GM18519 (cell line): ENCODE results near the gene STIMATE.

Source experiments
- ATAC-seq: cut with Tn5 transposase; IDR thresholded peaks from one replicate; pipeline ENCODE4 v1.9.1; 2021; ENCODE audit warnings: mild to moderate bottlenecking, moderate library complexity; ENCODE audit not compliant: unreplicated experiment, low FRiP score

Gene STIMATE

DNA sequence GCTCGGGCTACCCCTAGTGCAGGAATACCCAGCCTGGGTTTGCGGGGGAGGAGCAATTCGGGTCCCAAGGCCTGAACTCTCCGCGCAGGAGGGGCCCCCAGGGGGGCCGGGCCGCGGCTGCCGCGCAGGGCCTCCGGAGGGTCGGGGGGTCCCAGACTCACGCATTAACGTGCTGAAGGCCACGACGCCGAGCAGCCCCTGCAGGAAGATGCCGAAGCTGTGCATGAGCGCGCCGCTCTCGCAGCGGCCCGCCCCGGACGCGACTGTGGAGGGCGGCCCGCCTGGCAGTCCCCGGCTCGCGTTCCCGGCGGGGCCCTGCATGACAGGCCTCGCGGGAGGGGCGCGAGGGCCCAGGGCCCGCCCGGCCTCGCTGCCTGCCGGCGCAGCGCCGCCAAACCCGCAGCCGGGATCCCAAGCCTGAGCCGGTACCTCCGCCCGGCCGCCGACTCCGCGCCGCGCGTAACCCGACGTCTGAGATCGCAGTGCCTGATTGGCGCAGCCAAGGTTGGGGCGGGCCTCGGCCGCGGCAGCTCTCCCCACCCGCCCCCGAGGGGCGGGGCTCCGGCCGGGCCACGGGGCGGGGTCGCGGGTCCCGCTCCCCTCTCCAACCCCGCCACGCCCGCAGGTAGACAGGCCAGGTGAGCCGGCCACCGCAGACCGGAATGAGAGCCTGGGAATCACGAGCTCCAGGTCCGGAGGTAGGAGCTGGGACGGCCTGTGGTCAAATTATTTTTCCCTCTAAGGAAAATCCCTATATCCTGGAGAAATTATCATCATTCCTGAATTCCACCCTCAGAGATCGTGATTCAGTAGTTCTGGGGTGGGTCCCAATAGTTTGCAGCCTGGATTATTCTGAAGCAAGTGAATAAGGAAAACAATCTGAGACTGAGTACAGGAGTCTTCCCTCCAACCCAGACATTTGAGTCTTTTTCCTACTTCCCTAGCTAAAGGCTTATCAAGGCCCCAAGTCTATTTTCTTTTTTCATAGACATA is at the start of gene STIMATE:
Gene STIMATE (minus strand): TSS at position 419 of the 993 bp plus-strand sequence. CDS start 98 bp downstream, at position 321.
- peak; percentile 88 for ATAC-seq

DNA sequence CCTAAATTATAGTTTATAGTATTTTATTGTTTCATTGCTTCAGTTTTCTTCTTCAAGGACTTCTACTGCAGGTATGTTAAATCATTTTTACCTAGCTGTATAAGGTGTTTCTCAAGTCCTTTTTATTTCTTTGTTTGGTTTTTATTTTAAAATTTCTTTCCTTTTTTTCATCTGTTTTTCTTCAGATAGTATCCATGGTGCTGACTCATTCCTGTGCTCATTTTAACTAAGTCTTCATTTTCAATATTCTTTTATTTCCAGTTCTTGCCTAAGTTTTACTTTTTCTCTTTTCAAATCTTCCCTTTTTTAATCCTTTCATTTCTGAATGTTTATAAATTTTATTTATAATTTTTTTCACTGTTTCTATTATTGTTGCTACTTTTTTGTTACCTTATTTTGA is 42.3 kb upstream of the STIMATE start:
- no peak for ATAC-seq

DNA sequence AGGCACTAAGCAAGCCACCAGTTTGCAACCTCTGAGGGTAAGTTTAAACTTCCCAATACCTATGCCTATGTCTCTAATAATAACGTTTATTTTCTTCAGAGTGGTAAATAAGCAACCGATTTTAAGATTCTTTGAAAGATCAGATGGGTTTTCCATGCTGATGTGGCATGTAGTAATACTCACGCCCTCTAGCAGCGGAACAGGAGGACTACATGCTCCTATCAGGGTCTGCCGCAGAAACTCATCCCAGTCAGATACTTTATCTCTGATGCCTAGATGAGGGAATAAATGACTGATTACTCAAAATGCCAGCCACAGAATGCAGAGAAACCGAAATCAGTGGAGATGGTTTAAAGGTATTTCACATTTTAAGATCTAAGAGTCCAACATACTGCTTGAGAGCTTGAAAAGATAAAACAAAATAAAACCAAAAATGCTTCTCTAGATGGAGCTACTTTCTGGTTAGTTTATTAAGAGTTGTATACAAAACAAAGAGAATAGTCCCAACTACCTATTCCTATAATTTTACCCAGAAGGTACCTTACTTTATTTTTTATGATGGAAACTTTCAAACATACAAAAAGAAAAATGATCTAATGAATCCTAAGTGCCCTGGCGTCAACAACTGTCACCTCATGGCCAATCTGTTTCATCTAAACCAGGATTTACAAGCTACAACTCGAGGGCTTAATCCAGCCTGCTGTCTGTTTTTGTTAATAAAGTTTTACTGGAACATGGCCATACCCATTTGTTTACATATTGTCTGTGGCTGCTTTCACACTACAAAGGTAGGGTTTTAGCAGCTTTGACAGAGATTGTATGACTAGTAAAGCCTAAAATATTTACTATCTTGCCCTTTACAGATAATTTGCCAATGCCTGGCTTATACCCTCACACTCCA is 37.5 kb upstream of the STIMATE start:
- no peak for ATAC-seq

DNA sequence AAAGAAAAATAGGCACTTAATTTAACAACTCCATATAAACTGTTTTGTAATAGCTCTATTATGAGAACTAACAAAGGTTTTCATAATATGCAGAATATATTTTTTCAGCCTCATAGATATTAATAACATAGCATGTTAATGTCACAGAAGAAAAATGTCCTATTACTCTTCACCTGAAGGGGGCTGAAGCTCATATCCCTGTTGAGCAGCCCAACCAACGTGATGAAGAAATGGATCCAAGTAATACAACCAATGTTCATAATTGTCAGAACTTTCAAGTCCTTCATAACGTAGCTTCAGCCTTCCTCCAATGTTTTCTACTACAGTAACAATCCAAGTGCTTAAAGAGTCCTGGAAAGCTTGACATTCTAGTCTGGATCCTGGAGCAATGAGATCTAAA is 34.5 kb upstream of the STIMATE start:
- ATAC-seq, result no peak

DNA sequence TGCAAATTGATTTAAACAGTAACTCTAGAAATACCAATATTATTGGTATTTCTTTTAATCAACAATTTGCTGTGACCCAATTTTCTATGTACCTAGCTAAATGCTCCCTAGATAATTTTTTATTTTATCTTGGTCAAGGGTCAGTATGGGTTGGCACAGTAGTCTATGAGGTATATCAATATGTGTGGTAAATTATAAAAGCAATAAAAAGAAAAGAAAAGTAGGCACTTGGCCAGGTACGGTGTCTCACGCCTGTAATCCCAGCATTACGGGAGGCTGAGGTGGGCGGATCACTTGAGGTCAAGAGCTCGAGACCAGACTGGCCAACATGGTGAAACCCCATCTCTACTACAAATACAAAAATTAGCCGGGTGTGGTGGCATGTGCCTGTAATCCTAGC is 34.0 kb upstream of the STIMATE start:
- no peak for ATAC-seq

DNA sequence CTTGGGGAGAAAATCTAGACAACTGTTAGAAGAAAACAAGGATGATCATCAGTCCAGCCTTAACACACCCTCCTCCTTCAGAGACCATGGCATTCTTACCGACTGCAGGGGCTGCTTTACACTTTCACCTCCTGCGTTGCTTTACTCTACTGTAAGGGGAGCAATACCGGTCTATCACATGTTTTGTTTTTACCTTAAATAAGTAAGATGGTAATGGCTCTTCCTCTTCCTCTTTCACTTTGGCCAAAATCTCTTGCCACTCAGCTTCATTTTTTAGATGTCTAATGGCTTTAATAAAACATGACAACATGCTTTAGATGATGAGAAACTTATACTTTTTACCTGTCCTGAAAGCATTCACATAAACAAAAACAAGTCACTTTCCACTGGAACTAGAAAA is 33.4 kb upstream of the STIMATE start:
- no peak for ATAC-seq

DNA sequence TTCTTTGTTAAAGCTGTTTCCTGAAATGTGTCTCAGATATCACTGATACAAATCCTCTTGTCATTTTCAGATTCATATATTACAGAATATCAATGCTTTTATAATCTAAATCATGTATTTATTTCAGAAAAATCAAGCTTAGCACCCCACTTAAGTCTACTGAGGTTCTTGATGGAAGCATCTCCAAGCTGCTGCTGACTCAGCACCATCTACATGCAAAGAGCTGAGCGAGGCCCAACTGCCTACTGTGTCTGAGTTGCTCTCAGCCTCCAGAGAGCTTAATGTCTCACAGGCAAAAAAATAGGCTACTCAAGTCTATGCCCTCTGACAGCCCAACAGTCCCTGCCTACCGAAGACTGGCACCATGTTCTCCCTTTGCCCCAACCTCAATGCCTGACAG is 29.2 kb upstream of the STIMATE start:
- no peak for ATAC-seq

DNA sequence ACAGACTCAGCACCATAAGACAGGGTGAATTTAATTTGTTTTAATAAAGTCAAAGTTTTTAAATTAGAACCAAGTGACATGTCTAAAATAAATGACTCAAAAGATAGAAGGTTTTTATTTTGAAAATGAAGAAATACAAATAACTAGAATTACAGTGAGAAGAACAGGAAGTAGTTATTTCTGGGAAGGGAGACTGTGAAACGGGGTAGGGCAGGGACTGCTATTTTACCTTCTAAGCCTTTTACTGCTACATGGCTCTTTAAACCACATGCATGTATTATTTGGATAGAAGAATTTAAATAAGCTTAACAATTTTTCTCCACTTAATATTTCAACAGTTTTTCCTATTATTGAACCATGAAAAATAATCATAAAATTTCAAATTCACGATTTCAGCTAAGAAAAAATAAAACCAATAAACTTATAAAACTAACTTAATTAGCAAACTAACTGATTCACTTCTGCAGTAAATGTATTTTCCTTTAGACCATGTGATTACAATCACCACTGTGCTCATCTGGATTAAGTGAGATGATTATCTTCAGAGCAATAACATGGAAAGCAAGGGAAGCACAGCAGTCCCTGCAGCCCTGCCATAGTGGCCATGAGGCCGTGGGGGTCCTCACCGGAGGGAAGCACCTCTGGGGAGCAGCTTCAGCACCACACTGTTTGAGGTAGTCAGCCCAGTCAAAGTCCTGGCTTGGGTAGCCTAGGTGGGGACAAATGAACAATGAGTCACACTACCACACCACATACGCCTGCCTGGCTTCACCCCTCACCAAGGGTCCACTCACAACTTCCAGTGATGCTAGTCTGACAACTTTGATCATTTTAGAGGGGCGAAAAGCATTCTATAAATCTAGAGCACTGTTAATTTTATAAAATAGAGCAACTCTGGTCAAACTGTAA is 28.3 kb upstream of the STIMATE start:
- ATAC-seq, result no peak

DNA sequence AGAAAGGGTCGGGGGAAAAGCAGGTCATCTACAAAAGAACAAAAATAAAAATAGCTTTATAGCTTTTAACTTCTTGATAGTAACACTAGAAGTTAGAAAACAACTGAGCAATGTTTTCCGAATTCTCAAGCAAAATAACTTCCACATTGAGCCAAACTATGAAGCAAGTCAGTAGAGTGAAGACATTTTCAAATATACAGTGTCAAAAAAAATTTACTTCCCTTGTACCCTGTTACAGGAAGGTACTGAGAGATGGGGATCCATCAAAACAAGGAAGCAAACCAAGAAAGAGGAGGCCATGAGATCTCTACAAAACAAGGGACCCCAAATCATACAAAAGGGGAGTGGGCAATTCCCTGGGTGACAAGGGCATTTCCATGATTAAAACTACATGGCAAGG is 26.6 kb upstream of the STIMATE start:
- ATAC-seq, result no peak

DNA sequence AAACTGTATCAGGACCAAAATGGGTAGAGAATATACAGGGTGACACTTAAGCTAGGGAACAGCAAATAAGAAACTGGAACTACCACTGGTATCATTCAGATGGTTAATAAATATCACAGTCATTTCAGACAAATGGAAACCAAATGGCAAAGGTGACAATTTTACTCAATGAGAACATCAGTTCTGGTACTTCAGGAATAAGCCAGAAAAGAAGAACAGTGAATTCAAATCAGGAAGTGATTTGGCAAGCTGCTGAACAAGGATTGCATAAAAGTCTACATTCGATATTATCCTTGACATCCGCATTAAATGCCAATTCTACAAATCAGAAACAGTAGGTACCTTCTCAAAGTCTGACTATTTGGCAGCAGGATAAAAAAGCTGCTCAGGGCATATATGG is 23.5 kb upstream of the STIMATE start:
- ATAC-seq, result no peak

DNA sequence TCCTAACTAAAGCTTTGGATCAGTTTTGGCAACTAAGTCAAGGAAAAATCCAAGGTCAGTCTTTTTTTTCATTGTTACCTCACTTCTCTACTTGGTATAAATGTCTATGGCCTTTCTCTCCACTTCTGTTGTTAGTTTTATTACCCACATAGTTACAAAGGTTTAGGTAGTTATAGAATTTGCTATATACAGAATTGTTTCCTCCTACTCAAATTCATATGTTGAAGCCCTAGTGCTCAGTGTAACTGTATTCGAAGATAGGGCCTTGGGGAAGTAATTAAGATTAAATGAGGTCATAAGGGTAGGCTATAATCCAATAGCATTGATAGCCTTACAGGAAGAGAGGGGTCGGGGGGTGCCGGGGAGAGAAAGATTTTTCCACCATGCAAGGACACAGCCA is 19.7 kb upstream of the STIMATE start:
- ATAC-seq, result no peak

DNA sequence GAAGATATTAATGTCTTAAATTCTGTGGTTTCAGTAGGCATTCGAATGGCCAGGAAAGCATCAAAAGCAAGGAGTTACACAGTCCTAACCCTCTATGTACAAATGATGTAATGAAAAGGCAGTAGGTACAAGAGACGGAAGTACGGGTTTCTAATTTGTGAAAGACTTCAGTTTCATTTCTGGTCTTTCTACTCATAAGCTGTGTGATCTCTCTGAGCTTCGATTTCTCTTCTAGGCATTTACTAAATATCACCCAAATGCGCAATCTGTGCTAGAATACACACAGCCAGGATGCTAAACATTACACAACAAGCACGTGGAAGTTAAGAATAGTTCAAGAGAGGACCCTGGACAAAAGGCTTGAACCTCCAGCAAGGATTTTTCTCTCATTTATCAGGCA is 17.9 kb upstream of the STIMATE start:
- ATAC-seq, result no peak

DNA sequence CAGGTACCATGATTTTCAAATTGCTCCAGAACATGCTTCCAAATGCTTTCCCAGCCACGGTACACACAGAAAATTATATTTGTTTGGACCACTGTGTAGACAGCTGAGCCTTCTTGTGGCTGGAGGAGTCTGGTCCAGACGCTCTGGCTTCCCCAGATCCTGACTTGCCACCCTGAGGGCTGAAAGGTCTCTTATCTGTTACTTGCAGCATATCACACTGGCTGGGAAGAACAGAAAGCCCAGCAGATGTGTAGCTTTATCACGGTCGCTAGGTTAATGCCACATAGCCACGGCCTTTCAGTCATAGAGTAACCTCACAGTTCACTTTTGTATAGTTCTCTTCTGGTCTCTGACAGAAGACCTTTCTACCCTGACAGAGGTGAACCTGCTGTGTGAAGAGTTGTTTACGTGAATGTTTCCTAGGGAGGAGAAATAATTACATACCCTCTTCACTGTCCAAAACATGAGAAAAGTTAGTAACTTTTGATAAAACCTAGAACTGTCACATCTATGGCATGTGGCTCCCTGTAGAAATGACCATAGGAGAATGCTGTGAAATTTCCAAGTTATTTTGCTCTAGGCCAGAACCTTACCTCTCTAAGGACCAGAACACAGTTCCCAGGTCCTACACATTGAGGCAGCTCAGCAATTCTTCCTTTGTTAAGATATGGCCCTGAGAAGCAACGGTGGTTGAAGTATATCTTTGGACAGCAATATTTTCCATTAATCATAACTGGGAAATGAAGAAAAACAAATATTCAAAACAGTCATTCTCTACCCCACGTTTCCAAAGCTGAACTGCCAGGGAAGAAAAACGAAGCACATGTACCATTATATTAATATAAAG is 15.8 kb upstream of the STIMATE start:
- no peak for ATAC-seq

DNA sequence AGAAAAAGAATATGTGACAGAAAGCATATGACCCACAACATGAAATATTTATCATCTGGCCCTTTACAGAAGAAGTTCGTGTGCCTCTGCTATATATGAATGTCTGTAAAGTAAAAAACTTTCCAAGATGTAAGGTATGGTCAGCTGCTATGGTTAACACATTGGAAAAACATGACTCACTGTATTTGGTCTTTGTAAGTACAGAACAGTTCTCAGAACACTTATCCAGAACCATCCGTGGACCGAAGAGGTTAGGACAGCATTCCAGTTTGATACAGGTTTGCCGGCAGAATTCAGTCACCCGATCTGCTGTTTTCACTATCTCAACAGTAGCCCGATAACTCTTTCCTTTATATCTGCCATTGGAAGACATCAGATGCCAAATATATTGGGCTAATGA is 13.5 kb upstream of the STIMATE start:
- ATAC-seq, result no peak

DNA sequence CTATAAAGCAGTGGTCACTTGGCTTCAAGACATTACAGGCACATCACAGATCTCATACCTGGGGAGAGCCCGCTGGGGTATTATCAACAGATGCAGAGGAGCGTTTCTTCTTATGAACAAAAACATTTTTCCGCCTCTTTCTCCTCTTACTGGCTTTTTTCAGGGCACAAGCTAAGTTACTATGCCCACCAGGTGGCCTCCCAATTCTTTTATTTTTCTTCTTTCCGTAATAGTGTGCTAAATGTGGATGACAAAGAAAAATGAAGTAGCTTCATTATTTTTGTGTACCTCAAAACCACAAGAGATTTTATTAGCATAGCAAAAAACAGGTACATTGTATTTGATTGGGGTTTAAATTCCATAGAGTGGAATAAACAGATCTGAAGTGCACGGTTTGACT is 10.1 kb upstream of the STIMATE start:
- no peak for ATAC-seq

DNA sequence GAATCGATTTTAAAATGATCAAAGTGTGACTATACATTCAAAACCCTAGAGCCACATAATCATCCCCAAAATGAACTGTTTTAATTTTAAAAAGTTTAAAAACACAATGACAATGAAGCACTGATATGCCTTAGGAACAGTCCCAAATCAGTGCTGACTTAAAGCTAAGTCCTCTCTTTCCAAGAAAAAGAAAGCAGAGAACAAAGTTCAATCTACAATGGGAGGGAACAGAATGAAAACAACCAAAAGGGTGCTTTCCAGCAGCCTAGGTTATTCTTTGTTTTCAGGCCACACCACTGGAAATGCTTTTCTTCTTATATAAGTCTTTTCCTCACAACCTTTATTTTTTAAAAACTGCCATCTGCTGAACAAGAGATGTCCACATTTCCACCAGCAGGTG is 7.2 kb upstream of the STIMATE start:
- no peak for ATAC-seq

DNA sequence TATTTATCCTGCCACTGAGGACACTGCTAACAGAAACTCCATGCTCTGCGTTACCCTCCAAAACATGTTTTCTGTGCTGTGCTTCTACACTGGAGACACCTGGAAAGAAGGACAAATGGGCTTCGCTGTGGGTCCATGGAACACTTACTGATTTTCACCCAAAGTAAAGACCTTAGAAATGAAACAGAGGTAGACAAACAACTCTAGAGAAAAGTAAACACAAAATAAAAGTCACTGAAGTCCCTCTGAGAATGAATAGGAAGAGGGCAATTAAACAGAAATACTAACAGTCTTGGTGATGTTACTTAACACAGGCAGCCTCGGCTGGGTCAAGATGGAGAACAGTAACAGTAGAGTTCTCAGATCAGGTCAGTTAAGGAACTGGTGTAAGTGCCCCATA is 6.7 kb upstream of the STIMATE start:
- no peak for ATAC-seq

DNA sequence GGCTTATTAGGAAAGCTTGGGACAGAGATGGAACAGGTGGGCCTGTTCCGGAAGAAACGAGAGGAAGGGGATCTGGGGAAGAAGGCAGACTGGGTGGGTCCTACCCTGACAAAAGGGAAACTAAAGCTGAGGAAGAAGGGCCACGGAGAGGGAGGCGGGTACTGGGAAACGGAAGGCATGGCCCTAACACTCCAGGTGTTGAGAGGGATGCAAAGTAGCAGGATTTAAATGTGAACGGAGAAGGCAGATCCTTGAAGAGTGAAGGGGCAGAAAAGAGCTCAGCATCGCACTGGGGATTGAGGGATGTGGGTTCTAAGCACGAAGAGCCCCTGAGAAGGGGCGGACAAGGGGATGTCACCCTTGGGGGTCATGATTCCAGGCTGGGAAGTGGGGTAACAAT is 735 bp downstream of the STIMATE start:
- ATAC-seq, result no peak

DNA sequence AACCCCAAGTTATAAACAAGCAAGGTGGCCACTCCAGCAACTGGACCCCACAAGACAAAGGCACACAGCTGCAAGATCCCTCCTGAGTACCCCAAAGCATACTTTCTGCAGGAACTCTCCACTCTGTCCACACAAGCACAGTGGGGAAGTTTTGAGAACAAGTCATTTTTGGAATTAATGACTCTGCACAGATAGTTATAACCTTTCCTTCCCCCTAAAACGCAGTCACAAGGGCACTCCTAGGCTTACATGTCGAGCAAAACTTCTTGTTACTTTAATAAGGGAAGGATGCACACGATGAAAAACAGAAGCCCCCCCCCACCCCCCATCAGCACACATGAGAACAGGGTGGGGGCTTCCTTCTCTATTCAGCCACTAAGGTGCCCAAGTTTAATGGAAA is 1.2 kb downstream of the STIMATE start:
- ATAC-seq, result no peak
